NCI-H2171 (cell line): Measurements from ENCODE around the gene NCAM1.

ENCODE experiments used
- DNase-seq: peaks from one replicate; lab custom pipeline; 2025; lab: John Stamatoyannopoulos, UW

The NCAM1 gene

DNA sequence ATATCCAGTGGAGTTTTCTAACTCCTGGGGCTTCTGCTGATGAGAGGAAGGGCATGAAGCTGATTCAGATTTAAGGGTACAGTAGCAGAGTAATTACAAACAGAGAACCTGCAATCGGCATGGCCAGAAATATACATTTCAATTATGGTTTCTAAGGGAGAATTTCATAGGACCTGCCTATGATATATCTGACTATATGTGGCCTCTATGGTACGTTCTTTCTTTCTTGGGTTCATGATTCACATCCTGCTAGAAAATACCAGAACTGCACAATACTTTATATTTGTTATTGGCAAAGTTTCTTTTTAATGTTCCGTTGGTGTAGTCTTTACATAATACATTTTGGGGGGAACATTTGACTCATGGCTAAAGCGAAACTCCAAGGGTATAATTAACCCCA lies 290.1 kb downstream of the NCAM1 start:
- DNase-seq: no peak

DNA sequence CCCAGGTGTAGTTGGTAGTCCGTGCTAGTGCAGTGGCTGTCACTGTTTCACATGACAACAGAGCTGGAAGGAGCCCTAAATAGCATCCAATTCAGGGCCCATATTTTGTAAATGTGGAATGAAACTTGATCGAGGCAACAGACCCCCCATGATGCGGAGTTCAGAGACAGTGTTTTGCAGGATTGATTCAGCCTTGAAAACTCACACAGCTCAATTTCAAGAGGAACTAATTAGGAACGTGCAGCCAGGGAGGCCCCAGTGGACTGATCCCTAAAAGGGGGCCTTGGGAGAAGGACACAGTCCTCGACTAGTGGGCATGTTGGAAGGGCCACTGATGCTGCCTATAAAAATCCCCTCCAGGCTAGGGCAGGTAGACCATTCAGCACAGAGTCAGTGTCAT lies 292.2 kb downstream of the NCAM1 start:
- no peak for DNase-seq

DNA sequence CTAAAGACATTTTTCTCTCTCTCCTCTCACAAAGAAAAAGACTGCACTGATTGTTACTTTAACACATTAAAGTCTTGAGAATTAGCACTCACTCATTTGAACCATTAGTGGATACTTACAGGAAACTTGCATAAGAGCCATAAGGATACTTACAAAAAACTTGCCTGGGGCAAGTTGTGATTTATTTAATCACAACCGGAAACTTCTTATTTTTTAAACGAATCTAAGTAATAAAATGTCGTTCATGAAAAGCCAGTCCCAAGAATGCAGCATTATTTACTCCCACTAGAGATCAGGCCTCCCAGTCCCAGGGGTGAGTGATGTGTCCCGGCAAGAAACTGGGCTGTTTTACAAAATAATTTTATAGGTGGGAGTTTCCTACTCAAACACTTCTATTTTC lies 293.9 kb downstream of the NCAM1 start:
- no peak for DNase-seq

DNA sequence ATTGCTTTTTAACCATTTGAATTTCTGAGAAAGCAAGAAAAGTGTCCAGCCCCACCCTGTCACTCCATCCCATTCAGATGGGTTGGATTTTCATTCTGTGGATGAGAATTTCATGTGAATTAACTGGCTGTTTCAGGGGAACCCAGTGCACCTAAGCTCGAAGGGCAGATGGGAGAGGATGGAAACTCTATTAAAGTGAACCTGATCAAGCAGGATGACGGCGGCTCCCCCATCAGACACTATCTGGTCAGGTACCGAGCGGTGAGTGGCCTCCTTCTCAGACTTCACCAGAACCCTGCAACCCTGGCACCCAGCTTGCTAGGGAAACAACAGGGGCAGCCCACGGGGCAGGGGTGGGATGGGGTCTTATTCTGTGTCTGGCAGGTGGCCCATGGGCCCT lies 294.5 kb downstream of the NCAM1 start:
- DNase-seq: no peak

GRCh38 chr11:113256431-113257202 lies 295.4 kb downstream of the NCAM1 start:
- DNase-seq: no peak

DNA sequence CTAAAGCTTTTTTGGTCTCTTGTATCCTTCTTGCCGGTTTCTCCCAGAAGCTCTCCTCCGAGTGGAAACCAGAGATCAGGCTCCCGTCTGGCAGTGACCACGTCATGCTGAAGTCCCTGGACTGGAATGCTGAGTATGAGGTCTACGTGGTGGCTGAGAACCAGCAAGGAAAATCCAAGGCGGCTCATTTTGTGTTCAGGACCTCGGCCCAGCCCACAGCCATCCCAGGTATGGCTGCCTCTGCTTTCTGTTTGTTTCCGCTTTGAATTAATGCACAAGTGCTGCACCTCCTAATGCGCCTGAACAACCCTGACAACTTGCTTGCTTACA lies 298.8 kb downstream of the NCAM1 start:
- no peak for DNase-seq

GRCh38 chr11:113260541-113260940 lies 299.3 kb downstream of the NCAM1 start:
- DNase-seq: no peak

GRCh38 chr11:113261709-113262475 lies 300.7 kb downstream of the NCAM1 start:
- DNase-seq: no peak

DNA sequence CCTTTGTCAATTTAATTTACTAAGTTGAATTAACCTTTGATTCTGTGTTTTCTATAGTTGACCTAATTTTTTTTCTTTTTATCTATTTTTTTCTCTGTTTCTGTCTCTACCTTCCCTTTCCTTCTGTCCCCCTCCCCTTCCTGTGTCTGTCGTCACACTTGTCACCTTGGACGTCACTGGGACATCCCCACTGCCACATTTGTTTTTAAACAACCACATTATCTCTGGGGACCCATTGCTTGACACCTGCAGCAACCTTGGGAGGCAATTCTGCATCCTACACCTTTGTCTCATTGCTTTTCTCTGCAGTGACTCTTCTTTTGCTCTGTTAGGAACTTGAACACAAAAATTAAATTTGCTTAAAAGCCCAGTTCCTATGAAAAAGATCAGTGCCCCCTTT lies 301.4 kb downstream of the NCAM1 start:
- DNase-seq: no peak

DNA sequence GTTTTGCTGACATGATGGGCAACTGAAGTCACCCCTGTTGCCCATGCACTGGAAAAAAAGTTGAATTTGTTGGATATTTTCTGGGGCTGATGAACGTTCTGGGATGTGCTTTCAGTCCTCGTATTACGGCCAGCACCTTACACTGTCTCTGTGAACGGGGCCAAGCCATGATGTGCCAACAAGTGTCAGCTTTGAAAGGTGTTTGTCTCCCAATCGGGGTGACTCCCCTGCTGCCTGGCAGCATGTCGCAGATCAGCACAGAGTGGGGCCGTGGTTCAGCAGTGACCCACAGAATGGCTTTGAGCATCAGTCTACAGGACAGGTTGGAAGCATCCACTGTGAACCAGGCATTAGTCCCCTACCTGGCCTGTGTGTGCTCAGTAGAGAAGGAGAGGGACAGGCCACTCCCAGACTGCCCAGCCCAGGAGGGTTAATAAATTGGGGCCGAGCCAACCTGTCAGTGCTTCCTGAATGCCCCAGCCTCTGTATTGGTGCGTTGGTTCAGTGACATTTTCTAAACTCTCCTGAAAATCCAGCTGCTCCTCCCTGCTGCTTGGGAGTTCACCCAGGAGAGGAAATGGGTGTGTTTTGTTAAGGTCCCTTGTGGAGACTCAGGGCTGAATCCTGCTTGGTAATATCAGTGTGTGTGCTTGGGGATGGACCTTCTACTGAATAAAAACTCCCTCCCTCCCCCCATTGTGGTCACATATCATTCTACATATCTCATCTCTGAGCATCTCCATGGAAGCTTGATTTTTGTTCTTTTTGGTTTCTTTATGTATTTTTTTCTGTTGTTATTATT lies 302.4 kb downstream of the NCAM1 start:
- no peak for DNase-seq

- DNase-seq: no peak
These were observed 304.1 kb downstream of the NCAM1 start for GRCh38 chr11:113265362-113265761.

GRCh38 chr11:113267493-113267892 lies 306.3 kb downstream of the NCAM1 start:
- DNase-seq: no peak

GRCh38 chr11:113269096-113269495 lies 307.9 kb downstream of the NCAM1 start:
- DNase-seq: no peak

- no peak for DNase-seq
These were observed 308.4 kb downstream of the NCAM1 start for GRCh38 chr11:113269636-113270035.

DNA sequence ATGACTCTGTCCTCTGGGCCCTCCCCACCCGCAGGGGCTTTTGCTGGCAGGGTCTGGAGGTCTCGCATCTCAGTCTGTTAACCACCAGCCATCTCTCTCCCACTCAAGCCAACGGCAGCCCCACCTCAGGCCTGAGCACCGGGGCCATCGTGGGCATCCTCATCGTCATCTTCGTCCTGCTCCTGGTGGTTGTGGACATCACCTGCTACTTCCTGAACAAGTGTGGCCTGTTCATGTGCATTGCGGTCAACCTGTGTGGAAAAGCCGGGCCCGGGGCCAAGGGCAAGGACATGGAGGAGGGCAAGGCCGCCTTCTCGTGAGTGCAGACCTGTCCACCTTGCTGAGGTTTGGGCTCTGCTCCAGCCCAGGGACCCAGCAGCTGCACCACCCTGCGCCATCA lies 308.9 kb downstream of the NCAM1 start:
- DNase-seq: no peak

DNA sequence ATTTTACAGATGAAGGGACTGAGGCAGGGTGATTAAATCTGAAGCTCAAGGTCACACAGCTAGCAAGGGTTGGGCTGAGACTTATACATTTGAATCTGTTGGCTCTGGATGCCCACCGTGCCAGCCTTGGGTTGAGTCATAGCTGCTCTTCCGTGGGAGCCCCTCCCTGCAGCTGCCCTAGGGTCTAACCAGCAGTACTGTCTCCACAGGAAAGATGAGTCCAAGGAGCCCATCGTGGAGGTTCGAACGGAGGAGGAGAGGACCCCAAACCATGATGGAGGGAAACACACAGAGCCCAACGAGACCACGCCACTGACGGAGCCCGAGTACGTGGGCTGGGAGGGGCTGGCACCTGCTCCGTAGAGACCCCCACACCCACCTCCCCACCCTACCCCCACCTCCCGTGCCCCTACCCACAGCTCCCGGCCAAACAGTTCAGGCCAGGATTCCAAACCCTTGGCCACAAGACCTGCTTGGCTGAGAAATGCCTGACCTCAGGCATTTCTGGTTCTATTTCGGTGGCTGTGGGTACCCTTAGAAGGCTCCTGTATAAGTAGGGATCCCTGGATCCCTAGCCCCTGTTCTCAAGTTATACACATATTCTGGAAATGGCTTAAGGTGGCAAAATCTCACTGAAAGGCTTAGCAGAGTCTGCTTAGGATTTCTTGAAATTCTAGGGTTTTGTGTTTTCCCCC lies 310.5 kb downstream of the NCAM1 start:
- no peak for DNase-seq

DNA sequence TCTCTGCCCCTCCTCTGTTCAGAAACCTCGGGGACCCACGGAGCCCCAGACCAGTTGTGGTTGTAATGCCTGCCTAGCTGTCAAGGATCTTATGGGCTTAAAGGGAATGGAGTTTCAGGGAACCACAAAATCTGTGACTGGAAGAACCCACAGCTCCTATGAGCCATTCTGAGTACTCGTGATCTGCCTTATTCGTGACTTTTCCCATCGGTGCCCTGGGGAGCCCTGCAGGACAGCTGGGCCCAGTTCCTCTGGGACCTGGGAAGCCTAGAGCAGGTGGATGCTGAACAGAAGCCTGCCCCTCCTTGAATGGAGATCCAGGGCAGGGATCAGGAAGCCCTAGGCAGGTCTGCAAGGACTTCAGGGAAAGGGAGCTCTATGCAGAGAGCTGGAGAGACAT lies 311.1 kb downstream of the NCAM1 start:
- no peak for DNase-seq

GRCh38 chr11:113272927-113273615 lies 311.9 kb downstream of the NCAM1 start:
- DNase-seq: no peak

DNA sequence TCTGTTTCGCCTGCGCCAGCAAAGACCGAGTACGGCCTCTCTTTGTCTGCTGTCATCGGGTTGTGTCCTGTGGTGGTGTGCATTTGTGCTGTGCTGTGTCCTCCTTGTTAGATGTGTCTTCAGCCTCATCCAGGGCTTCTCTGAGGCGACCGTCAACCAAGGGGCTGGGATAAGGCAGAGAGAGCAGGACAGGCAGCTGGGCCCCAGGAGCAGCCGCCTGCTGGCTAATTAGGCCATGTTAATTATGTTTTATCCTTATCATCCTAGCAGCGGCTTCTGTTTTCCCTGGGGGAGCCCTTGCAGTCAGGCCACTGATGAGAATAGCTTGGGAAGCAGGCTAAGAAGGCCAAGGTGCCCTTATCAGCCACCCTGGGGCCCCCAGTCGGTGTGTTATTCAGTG lies 312.5 kb downstream of the NCAM1 start:
- DNase-seq: no peak

GRCh38 chr11:113274713-113275582 lies 313.7 kb downstream of the NCAM1 start:
- no peak for DNase-seq

- no peak for DNase-seq
These were observed 314.4 kb downstream of the NCAM1 start for GRCh38 chr11:113275602-113276001.
